Lower leg skin (tissue), 3 donors: Measurements from ENCODE around the gene SFTPA1.

Experiments
- CTCF ChIP-seq, 3 donors: fragments of 450-650 bp; IDR thresholded peaks; one replicate each; pipeline ENCODE4 v1.5.1; 2016; ENCODE audit warnings: antibody characterized with exemption in 3 of 3, mild to moderate bottlenecking in 3 of 3, moderate library complexity in 2 of 3
- POLR2A ChIP-seq, 2 donors: fragments of 450-650 bp; IDR thresholded peaks; one replicate each; pipeline ENCODE4 v1.6.1; 2016 to 2017; ENCODE audit warnings: antibody characterized with exemption in 2 of 2, mild to moderate bottlenecking in 1 of 2, moderate library complexity in 1 of 2

- no peak for TF ChIP-seq CTCF (IDR thresholded peaks at IDR 0.05)
- TF ChIP-seq POLR2A (IDR thresholded peaks at IDR 0.05), result no peak
Measured at GRCh38 chr10:79605308-79605707, 5.4 kb upstream of the SFTPA1 start.
